PFSK-1 (cell line): ENCODE results near the gene MAP4.

Source experiments
- POLR2AphosphoS5 ChIP-seq: IDR thresholded peaks from 2 replicates; pipeline ENCODE4 v1.6.1; 2012; ENCODE audit warnings: low read depth, mild to moderate bottlenecking, control low read depth, low read length, moderate library complexity
- REST ChIP-seq, 2 experiments: IDR thresholded peaks; 2 replicates each; pipeline versions ENCODE4 v1.6.1 to v1.8.0; 2011 to 2012; ENCODE audit warnings: low read depth in 2 of 2, low read length in 2 of 2, control low read depth in 1 of 2, inconsistent platforms in 1 of 2, mild to moderate bottlenecking in 1 of 2, moderate library complexity in 1 of 2; ENCODE audit not compliant: insufficient read depth in 1 of 2
- TAF1 ChIP-seq: IDR thresholded peaks from 2 replicates; pipeline ENCODE4 v1.6.1; 2012; ENCODE audit warnings: low read length, control low read depth, borderline replicate concordance; ENCODE audit not compliant: insufficient read depth

- no peak for TF ChIP-seq POLR2AphosphoS5
- TF ChIP-seq REST (IDR thresholded peaks at IDR 0.05; ENCODE audit: insufficient read depth in 1 of 2, low read depth in 2 of 2, low read length in 2 of 2): no peak
- no peak for TF ChIP-seq TAF1
These were observed 32.0 kb downstream of the MAP4 start for GRCh38 chr3:47984075-47984728.
